CMK (cell line): ENCODE data around the gene NUP58.
"Not testable (repeated sequence)": the region's sequence is repeated elsewhere in the genome, so short reads cannot be mapped to it uniquely, and the experiment has no call there.

Experiments
- DNase-seq: peaks from one replicate; pipeline ENCODE4 v3.0.0-alpha.2; 2010; ENCODE audit warnings: low read depth

Gene NUP58

GRCh38 chr13:25306671-25307464, 5.4 kb downstream of the NUP58 start:
- DNase-seq = no peak

GRCh38 chr13:25310891-25311290, 9.5 kb downstream of the NUP58 start:
- DNase-seq = no peak

DNA sequence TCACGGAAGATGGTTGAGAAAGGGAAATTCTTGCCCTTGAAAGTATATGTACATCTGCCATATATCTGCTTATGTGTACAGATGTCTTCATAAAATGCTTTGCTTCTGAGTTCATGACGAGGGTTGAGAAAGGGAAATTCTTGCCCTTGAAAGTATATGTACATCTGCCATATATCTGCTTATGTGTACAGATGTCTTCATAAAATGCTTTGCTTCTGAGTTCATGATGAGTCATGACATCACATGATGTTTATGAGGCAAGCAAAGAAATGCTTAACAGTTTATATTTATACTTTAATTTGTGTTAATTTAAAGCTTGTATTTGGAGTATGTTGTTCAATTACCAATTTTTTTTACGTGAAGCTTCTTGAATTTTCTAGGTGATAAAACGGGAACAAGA, 17.5 kb downstream of the NUP58 start:
- not testable (repeated sequence) for DNase-seq

DNA sequence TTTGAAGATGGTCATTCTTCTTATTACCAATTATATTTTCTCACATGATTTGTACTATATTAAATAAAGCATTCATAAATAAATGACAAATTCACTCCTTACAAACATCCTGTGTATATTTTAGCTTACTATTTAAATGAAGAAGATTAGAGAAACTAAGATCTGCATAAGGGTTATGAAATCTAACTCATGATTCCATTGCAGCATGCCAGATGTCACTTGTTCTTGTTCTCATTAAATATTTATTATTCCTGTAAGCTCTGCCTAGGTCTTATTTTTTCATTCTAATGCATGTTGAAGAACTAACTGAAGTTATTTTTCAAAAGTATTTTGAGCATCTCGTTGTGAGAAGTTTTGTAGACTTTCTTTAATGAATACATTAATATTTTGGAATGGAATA, 18.3 kb downstream of the NUP58 start:
- no peak for DNase-seq

GRCh38 chr13:25324100-25324499, 22.7 kb downstream of the NUP58 start:
- no peak for DNase-seq

- DNase-seq = no peak
These were observed 28.3 kb downstream of the NUP58 start for GRCh38 chr13:25329706-25330105.

- DNase-seq = no peak
These were observed 29.1 kb downstream of the NUP58 start for GRCh38 chr13:25330541-25330940.

- no peak for DNase-seq
These were observed 34.4 kb downstream of the NUP58 start for GRCh38 chr13:25335856-25336255.

DNA sequence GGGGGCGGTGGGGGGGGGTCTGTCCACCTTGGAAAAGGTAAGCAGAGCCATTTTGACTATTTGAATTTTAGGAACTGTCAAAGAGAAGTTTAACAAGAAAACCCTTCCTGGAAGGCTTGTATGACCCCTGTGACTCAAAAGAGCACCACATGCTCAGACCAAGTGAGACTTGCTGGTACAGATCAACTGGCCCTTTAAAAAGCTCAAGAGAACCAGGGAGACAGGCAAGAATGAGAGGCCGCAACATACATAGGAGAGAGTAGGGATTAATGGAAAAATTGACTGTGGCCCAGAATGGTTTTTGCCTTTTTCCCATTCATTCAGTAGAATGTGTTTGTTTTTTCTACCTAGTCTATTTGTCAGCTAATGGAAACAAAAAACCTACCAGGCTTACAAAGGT, 44.2 kb downstream of the NUP58 start:
- DNase-seq = no peak

DNA sequence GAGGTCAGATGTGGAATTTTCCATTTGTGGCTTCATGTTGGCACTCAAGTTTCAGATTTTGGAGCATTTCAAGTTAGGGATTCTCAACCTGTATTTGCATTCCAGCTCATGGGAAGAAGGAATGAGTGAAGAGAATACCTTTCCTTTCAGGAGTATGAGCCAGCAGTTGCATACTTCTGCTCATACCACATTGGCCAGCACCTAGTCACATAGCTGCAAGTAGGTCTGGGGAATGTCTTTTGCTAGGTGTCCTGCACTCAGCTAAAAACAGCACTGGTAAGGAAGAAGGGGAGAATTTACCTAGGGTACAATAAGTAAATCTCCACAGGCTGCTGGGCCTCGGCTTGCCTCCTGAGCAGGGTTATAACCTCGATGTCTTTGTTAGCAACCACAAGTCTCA, 45.7 kb downstream of the NUP58 start:
- no peak for DNase-seq

- no peak for DNase-seq
These were observed 50.0 kb downstream of the NUP58 start for GRCh38 chr13:25351404-25351803.

DNA sequence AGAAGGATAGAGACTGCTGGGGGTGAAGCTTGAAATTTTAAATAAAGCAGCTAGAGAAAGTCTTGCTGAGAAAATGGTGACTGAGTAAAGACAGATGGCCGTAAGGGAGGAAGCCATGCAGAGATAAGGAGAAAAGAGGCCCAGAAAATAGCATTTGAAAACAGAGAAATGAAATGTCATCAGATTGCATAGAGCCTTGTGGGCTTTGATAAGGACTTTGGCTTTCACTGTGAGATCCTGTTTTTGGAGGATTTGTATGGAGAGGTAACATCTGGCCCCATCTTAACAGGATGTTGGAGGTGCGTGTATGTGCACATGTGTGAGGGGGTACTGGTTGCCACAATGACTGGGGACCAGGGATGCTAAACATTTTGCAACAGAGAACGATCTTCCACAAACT, 50.8 kb downstream of the NUP58 start:
- DNase-seq = peak; percentile 11

- no peak for DNase-seq
These were observed 51.4 kb downstream of the NUP58 start for GRCh38 chr13:25352806-25353205.

DNA sequence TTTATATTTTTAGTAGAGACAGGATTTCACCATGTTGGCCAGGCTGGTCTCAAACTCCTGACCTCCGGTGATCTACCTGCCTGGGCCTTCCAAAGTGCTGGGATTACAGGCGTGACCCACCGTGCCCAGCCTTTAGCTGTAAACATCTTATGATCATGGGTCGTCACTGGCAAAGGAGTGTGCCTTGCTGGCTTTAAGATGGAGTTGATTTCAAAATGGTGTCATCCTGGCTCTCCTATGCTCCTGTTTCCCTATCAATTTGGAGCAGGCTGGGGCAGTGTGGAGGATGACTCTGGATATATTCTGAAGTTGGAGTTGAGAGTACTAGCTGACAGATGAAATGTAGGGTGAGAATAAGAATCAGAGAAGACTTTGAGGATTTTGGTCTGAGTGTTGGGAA, 51.9 kb downstream of the NUP58 start:
- no peak for DNase-seq

GRCh38 chr13:25354377-25354776, 53.0 kb downstream of the NUP58 start:
- DNase-seq = no peak

DNA sequence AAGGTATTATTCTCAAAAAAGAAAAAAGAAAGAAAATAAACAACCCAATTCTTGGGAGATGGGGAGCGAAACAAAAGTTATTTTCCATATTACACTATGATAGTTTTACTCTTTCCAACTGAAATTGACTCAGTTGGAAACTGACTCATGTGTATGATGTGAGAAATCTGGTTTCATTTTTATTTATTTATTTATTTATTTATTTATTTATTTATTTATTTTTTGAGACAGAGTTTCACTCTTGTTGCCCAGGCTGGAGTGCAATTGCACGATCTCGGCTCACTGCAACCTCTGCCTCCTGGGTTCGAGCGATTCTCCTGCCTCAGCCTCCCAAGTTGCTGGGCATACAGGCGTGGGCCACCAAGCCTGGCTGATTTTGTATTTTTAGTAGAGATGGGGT, 59.0 kb downstream of the NUP58 start:
- not testable (repeated sequence) for DNase-seq

GRCh38 chr13:25365720-25366235, 64.4 kb downstream of the NUP58 start:
- DNase-seq = no peak

GRCh38 chr13:25371158-25371874, 69.9 kb downstream of the NUP58 start:
- DNase-seq = no peak

GRCh38 chr13:25371875-25372283, 70.5 kb downstream of the NUP58 start, which contains the start of gene ATP8A2:
TSS of gene ATP8A2 (plus strand) at chr13:25371974. CDS start at chr13:25372213, 239 bp downstream.
- no peak for DNase-seq

GRCh38 chr13:25372284-25373081, 71.1 kb downstream of the NUP58 start:
- no peak for DNase-seq

- no peak for DNase-seq
These were observed 74.4 kb downstream of the NUP58 start for GRCh38 chr13:25375727-25376358.
